Karpas-422 (cell line): ENCODE measurements around the gene KRT86. TPM values are rescaled to one million over a fixed set of nuclear protein-coding genes. Genes with fewer than 3 reads are reported as not detected.
A peak's percentile ranks its signal among the peaks of the same experiment; 100 is the strongest.
"Not testable (repeated sequence)": the region's sequence is repeated elsewhere in the genome, so short reads cannot be mapped to it uniquely, and the experiment has no call there.

Experiments used
- DNase-seq: peaks from one replicate; pipeline ENCODE4 v3.0.0-alpha.2; 2015
- H2AFZ ChIP-seq: fragments of 200-600 bp; sonication (generic); 2 replicates; pipeline ENCODE4 v1.6.1; 2014; ENCODE audit warnings: antibody characterized with exemption, low read length, mixed read lengths
- H3K27ac ChIP-seq: fragments of 200-600 bp; sonication (generic); 2 replicates; pipeline ENCODE4 v1.5.1; 2014; ENCODE audit warnings: mild to moderate bottlenecking, low read length, moderate library complexity
- H3K27me3 ChIP-seq: fragments of 200-600 bp; sonication (generic); 2 replicates; pipeline ENCODE4 v1.6.1; 2014; ENCODE audit warnings: low read length, mixed read lengths
- H3K36me3 ChIP-seq: fragments of 200-600 bp; sonication (generic); 2 replicates; pipeline ENCODE4 v1.6.1; 2014; ENCODE audit warnings: low read length, mixed read lengths; ENCODE audit not compliant: insufficient read depth
- H3K4me1 ChIP-seq: fragments of 200-600 bp; sonication (generic); 2 replicates; pipeline ENCODE4 v1.6.1; 2014; ENCODE audit warnings: mild to moderate bottlenecking, low read length, mixed read lengths
- H3K4me2 ChIP-seq: fragments of 200-600 bp; sonication (generic); 2 replicates; pipeline ENCODE4 v1.6.1; 2014; ENCODE audit warnings: low read length, low read depth, mild to moderate bottlenecking; ENCODE audit not compliant: poor library complexity, severe bottlenecking
- H3K4me3 ChIP-seq: fragments of 200-600 bp; sonication (generic); 2 replicates; pipeline ENCODE4 v1.5.1; 2014; ENCODE audit warnings: mild to moderate bottlenecking, antibody characterized with exemption, low read length, mixed read lengths
- H3K79me2 ChIP-seq: fragments of 200-600 bp; sonication (generic); 2 replicates; pipeline ENCODE4 v1.6.1; 2014; ENCODE audit warnings: mild to moderate bottlenecking, low read length, mixed read lengths
- H3K9ac ChIP-seq: fragments of 200-600 bp; sonication (generic); 2 replicates; pipeline ENCODE4 v1.6.0; 2014; ENCODE audit warnings: low read length
- H3K9me2 ChIP-seq: fragments of 200-600 bp; sonication (generic), shearing (Covaris generic); replicated peaks from 2 replicates; pipeline ENCODE4 v1.6.0; 2014; ENCODE audit warnings: mild to moderate bottlenecking, low read length, moderate library complexity; ENCODE audit not compliant: insufficient read depth
- H3K9me3 ChIP-seq: fragments of 300-700, 200-600 bp; sonication (generic); 2 replicates; pipeline ENCODE4 v1.6.1; 2014; ENCODE audit warnings: low read length, mixed read lengths
- H4K20me1 ChIP-seq: fragments of 200-600 bp; sonication (generic); 2 replicates; pipeline ENCODE4 v1.6.1; 2014; ENCODE audit warnings: mild to moderate bottlenecking, antibody characterized with exemption, low read length, low read depth; ENCODE audit not compliant: insufficient read depth
- total RNA-seq: library from RNA; depleted of rRNA; stranded (reverse); fragments of >200 nt; shearing (Covaris generic); gene quantifications from 2 replicates; pipeline ENCODE4 v1.2.3, GENCODE V29; 2014; ENCODE audit warnings: low replicate concordance

KRT86 gene
- total RNA-seq, 1 experiment from 2014 or later: not detected

DNA sequence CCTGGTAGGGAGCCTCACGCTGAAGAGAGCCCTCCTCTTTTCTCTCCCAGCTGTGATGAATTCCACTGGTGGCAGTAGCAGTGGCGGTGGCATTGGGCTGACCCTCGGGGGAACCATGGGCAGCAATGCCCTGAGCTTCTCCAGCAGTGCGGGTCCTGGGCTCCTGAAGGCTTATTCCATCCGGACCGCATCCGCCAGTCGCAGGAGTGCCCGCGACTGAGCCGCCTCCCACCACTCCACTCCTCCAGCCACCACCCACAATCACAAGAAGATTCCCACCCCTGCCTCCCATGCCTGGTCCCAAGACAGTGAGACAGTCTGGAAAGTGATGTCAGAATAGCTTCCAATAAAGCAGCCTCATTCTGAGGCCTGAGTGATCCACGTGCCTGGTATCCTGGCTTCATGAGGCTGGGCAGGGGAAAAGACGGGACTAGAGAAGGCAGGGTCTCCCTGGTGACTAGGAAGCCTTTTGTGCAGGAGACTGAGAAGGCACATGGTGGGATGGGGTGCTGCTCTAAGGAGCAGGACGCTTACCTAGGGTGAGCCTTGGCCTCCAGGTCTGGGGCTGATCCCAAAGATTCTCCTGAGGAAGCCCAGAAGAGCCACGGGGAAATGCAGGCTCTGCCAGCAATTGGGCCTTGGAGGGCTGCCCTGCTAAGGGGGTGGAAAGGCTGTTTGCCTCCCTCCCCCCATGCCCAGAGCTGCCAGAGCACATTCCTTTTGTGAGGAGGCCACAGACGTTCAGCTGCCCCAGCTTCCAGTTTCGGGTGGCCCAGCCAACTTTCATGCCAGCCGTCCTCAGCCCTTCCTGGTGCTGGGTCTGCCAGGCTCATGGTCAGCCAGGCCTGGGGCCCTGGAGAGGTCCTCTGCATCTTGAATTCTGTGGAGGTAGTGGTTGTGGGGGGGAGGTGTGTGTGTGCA lies 25.6 kb upstream of the KRT86 start:
- no peaks in the 10 kb centered on the region for H3K36me3 ChIP-seq
- H3K27me3 ChIP-seq: no peaks in the 10 kb centered on the region
- H3K9me3 ChIP-seq: no peaks in the 10 kb centered on the region
- H3K4me2 ChIP-seq: no peak overlapping the region
- no peaks in the 10 kb centered on the region; the same call in 1 of the 2 replicates for H4K20me1 ChIP-seq
- no peak overlapping the region for H3K27ac ChIP-seq
- H3K9ac ChIP-seq: no peak overlapping the region
- H3K9me2 ChIP-seq: no peaks in the 10 kb centered on the region
- no peaks in the 10 kb centered on the region for H3K4me1 ChIP-seq
- no peaks in the 10 kb centered on the region for H3K79me2 ChIP-seq
- no peak overlapping the region for H3K4me3 ChIP-seq
- no peak for DNase-seq
- no peak overlapping the region for H2AFZ ChIP-seq

DNA sequence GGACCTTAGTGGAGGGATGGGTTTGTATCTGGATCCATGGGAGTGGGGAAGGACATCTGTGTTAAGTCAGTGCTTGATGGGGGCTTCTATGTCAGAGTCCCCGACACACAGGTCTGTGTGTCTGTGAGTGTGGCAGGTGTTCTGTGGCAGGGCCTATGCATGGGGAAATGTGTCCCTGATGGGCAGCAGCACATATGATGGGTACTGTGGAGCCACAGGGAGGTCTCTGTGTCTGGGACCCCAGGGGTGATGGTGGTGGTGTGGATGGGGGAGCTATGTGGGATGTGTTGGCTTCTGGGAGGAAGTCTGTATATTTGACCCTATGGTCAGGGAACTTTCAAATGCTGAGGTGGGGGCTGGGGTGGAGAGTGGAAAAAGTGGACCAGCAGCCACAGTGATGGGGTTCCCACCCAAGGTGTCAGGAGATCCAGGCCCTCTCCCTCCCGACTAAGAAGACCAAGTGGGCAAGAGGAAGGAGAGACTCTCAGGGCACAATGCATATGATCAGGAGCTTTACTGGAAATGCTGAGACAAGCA lies 24.9 kb upstream of the KRT86 start:
- H3K9ac ChIP-seq: no peak overlapping the region
- no peak overlapping the region for H2AFZ ChIP-seq
- H3K4me2 ChIP-seq: no peak overlapping the region
- no peak overlapping the region for H3K4me3 ChIP-seq
- DNase-seq: no peak
- H3K79me2 ChIP-seq: no peaks in the 10 kb centered on the region
- H3K4me1 ChIP-seq: no peaks in the 10 kb centered on the region
- H3K9me2 ChIP-seq: no peaks in the 10 kb centered on the region
- H3K36me3 ChIP-seq: no peaks in the 10 kb centered on the region
- no peak overlapping the region for H3K27ac ChIP-seq
- no peaks in the 10 kb centered on the region for H3K9me3 ChIP-seq
- H3K27me3 ChIP-seq: no peaks in the 10 kb centered on the region
- H4K20me1 ChIP-seq: no peaks in the 10 kb centered on the region; the same call in 1 of the 2 replicates

DNA sequence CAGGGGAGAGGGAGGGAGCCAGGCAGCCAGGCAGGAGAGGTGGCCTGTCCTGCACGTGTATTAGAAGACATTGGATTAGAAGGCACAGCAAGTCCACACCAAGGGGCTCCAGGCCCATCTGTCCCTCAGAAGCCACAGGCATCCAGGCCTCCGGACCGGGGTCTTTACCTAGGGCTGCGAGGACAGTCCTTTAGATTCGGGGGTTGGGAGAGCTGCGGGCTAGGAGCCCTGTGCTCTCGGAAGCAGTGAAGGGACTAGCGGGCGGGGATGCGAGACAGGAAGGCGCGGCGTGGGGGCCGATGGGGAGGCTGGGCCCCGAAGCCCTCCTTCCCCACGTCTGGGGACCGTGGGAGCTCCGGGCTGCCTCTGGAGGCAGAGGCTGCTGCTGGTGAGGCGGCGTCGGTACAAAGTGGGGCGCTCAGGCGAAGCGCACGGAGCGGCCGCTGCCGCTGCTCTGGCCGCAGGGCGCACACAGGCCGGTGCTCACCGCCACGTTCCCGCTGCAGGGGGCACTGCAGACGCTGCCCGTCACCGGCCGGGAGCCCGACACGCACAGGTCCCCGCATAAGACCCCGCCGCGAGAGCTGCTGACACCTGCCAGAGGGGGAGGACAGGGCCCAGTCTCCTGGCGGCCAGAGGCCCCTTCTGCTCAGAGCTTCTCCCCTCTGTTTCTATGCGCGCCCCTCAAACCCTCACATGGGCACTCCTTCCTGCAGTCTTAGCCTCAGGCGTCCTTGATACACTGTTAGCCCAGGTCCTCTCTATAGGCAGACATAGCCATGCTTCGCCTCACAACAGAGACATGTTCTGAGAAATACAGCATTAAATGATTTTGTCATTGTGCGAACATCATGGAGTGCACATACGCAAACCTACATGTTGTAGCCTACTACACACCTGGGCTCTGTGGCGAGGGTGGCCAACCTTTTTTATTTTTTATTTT lies 24.1 kb upstream of the KRT86 start:
- H3K27me3 ChIP-seq: no peaks in the 10 kb centered on the region
- no peak for DNase-seq
- H2AFZ ChIP-seq: no peak overlapping the region
- no peak overlapping the region for H3K4me2 ChIP-seq
- H3K36me3 ChIP-seq: no peaks in the 10 kb centered on the region
- no peaks in the 10 kb centered on the region; the same call in 1 of the 2 replicates for H4K20me1 ChIP-seq
- H3K79me2 ChIP-seq: no peaks in the 10 kb centered on the region
- no peaks in the 10 kb centered on the region for H3K4me1 ChIP-seq
- H3K9me2 ChIP-seq: no peaks in the 10 kb centered on the region
- H3K9ac ChIP-seq: no peak overlapping the region
- H3K9me3 ChIP-seq: no peaks in the 10 kb centered on the region
- H3K4me3 ChIP-seq: no peak overlapping the region
- no peak overlapping the region for H3K27ac ChIP-seq

DNA sequence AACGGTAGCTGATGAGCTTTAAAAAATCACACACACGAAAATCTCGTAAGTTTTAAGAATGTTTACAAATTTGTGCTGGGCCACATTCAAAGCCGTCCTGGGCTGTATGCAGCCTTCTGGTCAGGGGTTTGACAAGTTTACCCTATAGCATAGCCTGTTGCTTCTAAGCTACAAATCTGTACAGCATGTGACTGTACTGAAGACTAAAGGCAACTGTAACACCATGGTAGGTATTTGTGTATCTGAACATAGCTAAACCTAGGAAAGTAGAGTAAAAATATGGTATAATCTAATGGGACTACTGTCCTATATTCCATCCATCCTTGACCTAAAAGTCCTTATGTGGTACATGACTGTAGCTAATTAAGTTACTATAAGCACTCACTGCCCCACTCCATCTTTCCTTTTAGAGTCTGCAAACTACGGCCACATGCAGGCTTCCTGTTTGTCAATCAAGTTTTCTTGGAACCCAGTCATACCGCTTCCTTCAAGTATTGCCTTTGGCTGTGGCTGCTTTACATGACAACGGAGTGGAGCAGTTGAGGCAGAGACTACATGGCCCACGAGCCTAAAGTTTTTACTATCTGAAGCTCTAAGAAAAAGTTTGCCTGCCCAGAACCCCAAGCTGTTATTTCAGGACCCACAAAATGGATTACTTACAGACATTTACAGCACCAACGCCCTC lies 22.9 kb upstream of the KRT86 start:
- Histone ChIP-seq H3K4me1 (no peaks in the 10 kb centered on the region), H4K20me1 (no peaks in the 10 kb centered on the region; the same call in 1 of the 2 replicates), H2AFZ (no peak overlapping the region), H3K9ac (no peak overlapping the region), H3K27ac (no peak overlapping the region), H3K9me2 (no peaks in the 10 kb centered on the region), H3K36me3 (no peaks in the 10 kb centered on the region), H3K9me3 (no peaks in the 10 kb centered on the region), H3K4me3 (no peak overlapping the region), H3K27me3 (no peaks in the 10 kb centered on the region), H3K79me2 (no peaks in the 10 kb centered on the region), H3K4me2 (no peak overlapping the region)
- DNase-seq: no peak

DNA sequence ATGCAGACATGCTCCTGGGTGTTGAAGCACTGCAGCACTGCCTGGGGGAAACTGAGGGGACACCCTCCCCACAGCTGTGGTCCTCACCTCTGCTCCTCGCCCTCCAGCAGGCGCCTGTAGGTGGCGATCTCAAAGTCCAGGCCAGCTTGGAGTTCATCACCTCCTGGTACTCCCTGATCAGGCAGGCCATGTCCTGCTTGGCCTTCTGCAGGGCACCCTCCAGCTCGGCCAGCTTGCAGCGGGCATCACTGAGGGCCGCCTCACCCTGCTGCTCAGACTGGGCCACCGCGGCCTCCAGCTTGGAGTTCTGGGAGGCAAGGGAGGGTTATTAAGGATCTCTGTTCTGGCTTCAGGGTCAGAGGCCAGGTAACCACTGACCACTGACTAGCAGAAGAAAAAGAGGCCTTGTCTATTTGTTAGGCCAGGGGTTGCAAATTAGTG lies 22.2 kb upstream of the KRT86 start:
- not testable (repeated sequence) for H3K4me1 ChIP-seq, H3K9ac ChIP-seq, H3K27ac ChIP-seq, H3K4me2 ChIP-seq, H3K27me3 ChIP-seq, H3K4me3 ChIP-seq, H3K9me3 ChIP-seq, H3K9me2 ChIP-seq, H2AFZ ChIP-seq, H3K79me2 ChIP-seq, H4K20me1 ChIP-seq, H3K36me3 ChIP-seq
- DNase-seq: peak; percentile 46

DNA sequence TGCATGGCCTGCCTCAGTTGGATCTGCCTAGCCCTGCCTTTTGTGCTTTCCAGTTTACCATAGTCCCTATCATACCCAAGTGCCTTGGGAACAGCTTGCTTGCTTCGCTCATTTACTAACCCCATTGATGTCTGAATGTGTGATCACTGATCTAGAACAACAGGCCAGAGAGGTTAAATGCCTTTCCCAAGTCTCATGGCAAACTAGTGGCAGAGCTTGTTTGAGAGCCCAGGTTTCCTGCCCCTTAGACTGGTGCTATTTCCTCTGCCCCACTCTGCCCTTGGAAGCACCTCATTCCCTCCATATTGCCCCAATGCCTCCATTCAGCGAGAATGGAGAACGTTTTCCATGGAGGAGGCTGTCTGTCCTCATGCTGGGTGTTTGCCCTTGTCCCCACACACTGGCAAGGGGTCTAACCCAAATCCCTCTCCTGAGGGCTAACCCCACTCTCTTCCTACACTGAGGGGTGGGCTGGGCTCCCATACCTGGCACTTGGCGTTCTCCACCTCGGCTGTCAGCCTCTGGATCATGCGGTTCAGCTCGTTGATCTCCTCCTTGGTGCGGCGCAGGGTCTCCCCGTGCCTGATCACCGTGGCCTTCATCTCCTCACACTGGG lies 21.6 kb upstream of the KRT86 start:
- H3K27me3 ChIP-seq: no peaks in the 10 kb centered on the region
- H3K79me2 ChIP-seq: no peaks in the 10 kb centered on the region
- no peaks in the 10 kb centered on the region for H3K9me3 ChIP-seq
- H3K9me2 ChIP-seq: no peaks in the 10 kb centered on the region
- no peaks in the 10 kb centered on the region for H4K20me1 ChIP-seq
- no peak for DNase-seq
- no peak overlapping the region for H3K4me2 ChIP-seq
- no peak overlapping the region for H3K9ac ChIP-seq
- no peak overlapping the region for H2AFZ ChIP-seq
- H3K4me1 ChIP-seq: no peaks in the 10 kb centered on the region
- H3K36me3 ChIP-seq: no peaks in the 10 kb centered on the region
- H3K27ac ChIP-seq: no peak overlapping the region
- no peak overlapping the region for H3K4me3 ChIP-seq

DNA sequence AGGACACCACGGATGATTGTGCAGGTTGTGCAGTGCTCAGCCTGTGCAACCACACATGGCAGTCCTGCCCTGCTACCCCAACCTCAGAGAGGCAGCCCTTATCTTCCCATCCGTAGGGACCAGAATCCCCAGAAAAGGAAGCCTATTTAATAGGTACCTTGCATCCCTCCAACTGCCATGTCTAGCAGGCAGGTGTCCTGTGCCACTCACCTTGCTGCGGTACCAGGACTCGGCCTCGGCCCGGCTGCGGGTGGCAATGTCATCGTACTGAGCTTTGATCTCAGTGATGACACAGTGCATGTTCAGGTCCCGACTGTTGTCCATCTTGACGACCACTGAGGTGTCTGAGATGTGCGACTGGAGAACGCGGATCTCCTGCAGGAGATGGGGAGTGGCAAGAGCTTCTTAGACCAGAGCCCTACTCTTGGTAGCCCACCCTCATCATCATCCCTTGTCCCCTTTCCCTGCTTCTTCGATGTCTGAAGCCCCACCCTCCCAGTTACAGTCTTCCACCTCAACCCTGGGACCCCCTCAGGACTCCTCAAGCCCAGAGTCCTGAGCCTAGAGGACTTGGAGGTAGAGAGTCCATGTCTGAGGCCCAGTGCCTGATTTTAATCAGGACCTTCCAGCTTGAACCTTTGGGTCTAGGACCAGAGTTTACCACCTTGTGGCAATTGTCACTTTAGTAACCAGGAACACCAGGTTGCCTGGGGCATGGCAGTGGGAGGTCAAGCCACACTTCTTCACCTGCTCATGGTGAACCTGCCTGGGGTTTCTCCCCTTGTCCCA lies 20.9 kb upstream of the KRT86 start:
- H3K27ac ChIP-seq: no peak overlapping the region
- H3K9ac ChIP-seq: no peak overlapping the region
- H2AFZ ChIP-seq: no peak overlapping the region
- no peak for DNase-seq
- no peaks in the 10 kb centered on the region for H3K27me3 ChIP-seq
- no peaks in the 10 kb centered on the region for H3K36me3 ChIP-seq
- H3K4me1 ChIP-seq: no peaks in the 10 kb centered on the region
- no peaks in the 10 kb centered on the region for H3K9me2 ChIP-seq
- H3K9me3 ChIP-seq: no peaks in the 10 kb centered on the region
- no peak overlapping the region for H3K4me3 ChIP-seq
- no peaks in the 10 kb centered on the region for H4K20me1 ChIP-seq
- no peak overlapping the region for H3K4me2 ChIP-seq
- H3K79me2 ChIP-seq: no peaks in the 10 kb centered on the region
